Left ventricle myocardium inferior (tissue), 1 donor: ENCODE measurements around the gene CORO2B. TPM values are rescaled to one million over a fixed set of nuclear protein-coding genes. Genes with fewer than 3 reads are reported as not detected.
A peak's percentile ranks its signal among the peaks of the same experiment; 100 is the strongest.

Source experiments
- DNase-seq: peaks from one replicate; pipeline ENCODE4 v3.0.0-alpha.2; 2020
- H3K27ac ChIP-seq: fragments of 200-600 bp; replicated peaks from 2 replicates; pipeline ENCODE4 v1.8.0; 2021
- H3K27me3 ChIP-seq: fragments of 200-600 bp; 2 replicates; pipeline ENCODE4 v1.8.0; 2021; ENCODE audit warnings: low read depth
- H3K36me3 ChIP-seq: fragments of 200-600 bp; 2 replicates; pipeline ENCODE4 v1.8.0; 2021
- H3K4me1 ChIP-seq: fragments of 200-600 bp; 2 replicates; pipeline ENCODE4 v1.8.0; 2021
- H3K4me3 ChIP-seq: fragments of 200-600 bp; 2 replicates; pipeline ENCODE4 v1.8.0; 2021; ENCODE audit warnings: mild to moderate bottlenecking, moderate library complexity
- H3K9me3 ChIP-seq: fragments of 200-600 bp; replicated peaks from 2 replicates; pipeline ENCODE4 v1.8.0; 2021
- CTCF ChIP-seq: fragments of 200-600 bp; IDR thresholded peaks from 2 replicates; pipeline ENCODE4 v1.8.0; 2021; ENCODE audit warnings: antibody characterized with exemption, mild to moderate bottlenecking, borderline replicate concordance
- intact Hi-C: fragments of 100-400 bp; cut with micrococcal nuclease; formaldehyde crosslinking; loops from one replicate; pipeline ENCODE4 v1.11.0; 2022
- total RNA-seq: library from RNA; stranded (reverse); fragmentation: NEBNext Ultra II Directional; extraction: Animal tissue kit (Norgen Biotek cat#: 25700); gene quantifications from one replicate; pipeline ENCODE4 v1.2.1, GENCODE V29; 2021
- donor health status: DM: no; HTN: yes; CAD: no; lungs with severe emphysema.

CORO2B gene
- total RNA-seq, 1 donor from 2014 or later: 5.0 TPM

GRCh38 chr15:68636256-68636655, 57.5 kb downstream of the CORO2B start:
- no peak for TF ChIP-seq CTCF
- Histone ChIP-seq H3K4me1 (peaks cover 97% of the 10 kb centered on the region), H3K27me3 (no peaks in the 10 kb centered on the region), H3K9me3 (no peaks in the 10 kb centered on the region), H3K36me3 (no peaks in the 10 kb centered on the region), H3K4me3 (no peak overlapping the region), H3K27ac (peak overlapping the region; percentile 71)
- intact Hi-C loops: no loop called here
- no peak for DNase-seq

- Histone ChIP-seq H3K4me1 (peaks cover 90% of the 10 kb centered on the region), H3K9me3 (no peaks in the 10 kb centered on the region), H3K27me3 (no peaks in the 10 kb centered on the region), H3K27ac (peak overlapping the region; percentile 75), H3K36me3 (no peaks in the 10 kb centered on the region), H3K4me3 (no peak overlapping the region)
- DNase-seq: peak; percentile 77
- no peak for TF ChIP-seq CTCF
- intact Hi-C loops: no loop called here
Observed at GRCh38 chr15:68637767-68638404, 59.1 kb downstream of the CORO2B start.

- H3K36me3 ChIP-seq: no peaks in the 10 kb centered on the region
- DNase-seq: no peak
- H3K27me3 ChIP-seq: no peaks in the 10 kb centered on the region
- TF ChIP-seq CTCF: no peak
- H3K4me1 ChIP-seq: peaks cover 83% of the 10 kb centered on the region
- no peak overlapping the region for H3K4me3 ChIP-seq
- H3K27ac ChIP-seq: peak overlapping the region; percentile 75
- no peaks in the 10 kb centered on the region for H3K9me3 ChIP-seq
- intact Hi-C loops: no loop called here
Observed at GRCh38 chr15:68638953-68639515, 60.2 kb downstream of the CORO2B start.

- Histone ChIP-seq H3K27ac (peak overlapping the region; percentile 75), H3K9me3 (no peaks in the 10 kb centered on the region), H3K4me1 (peaks cover 73% of the 10 kb centered on the region), H3K36me3 (no peaks in the 10 kb centered on the region), H3K4me3 (no peak overlapping the region), H3K27me3 (no peaks in the 10 kb centered on the region)
- TF ChIP-seq CTCF: no peak
- no peak for DNase-seq
- intact Hi-C loops: no loop called here
Observed at GRCh38 chr15:68639926-68640600, 61.3 kb downstream of the CORO2B start.

GRCh38 chr15:68640791-68641331, 62.1 kb downstream of the CORO2B start:
- no peak for TF ChIP-seq CTCF
- H3K9me3 ChIP-seq: no peaks in the 10 kb centered on the region
- DNase-seq: no peak
- H3K27ac ChIP-seq: peak overlapping the region; percentile 75
- H3K4me3 ChIP-seq: no peak overlapping the region
- intact Hi-C loops: no loop called here
- H3K4me1 ChIP-seq: peaks cover 65% of the 10 kb centered on the region
- no peaks in the 10 kb centered on the region for H3K27me3 ChIP-seq
- no peaks in the 10 kb centered on the region for H3K36me3 ChIP-seq
